ENCODE data around the gene CAMK1G. TPM values are rescaled to one million over a fixed set of nuclear protein-coding genes. Genes with fewer than 3 reads are reported as not detected.

Gene CAMK1G
- total RNA-seq, 2 donors from 2014 or later, result 0.18 to 1.6 TPM

GRCh38 chr1:209659909-209660308 is 76.4 kb downstream of the CAMK1G start:
- H3K27ac ChIP-seq, result no peak overlapping the region
- no peaks in the 10 kb centered on the region for H3K27me3 ChIP-seq (replicated peaks; ENCODE audit: insufficient read depth)
- TF ChIP-seq CTCF (IDR thresholded peaks at IDR 0.05) (no peak), POLR2AphosphoS5 (IDR thresholded peaks at IDR 0.05) (no peak), POLR2A (IDR thresholded peaks at IDR 0.05) (no peak)
- 55% methylated on average over 5 of the region's 5 CpGs for WGBS
- H3K4me1 ChIP-seq (replicated peaks), result no peaks in the 10 kb centered on the region
- intact Hi-C loops (cut with DNase I), result no loop called here
- no peaks in the 10 kb centered on the region for H3K36me3 ChIP-seq
- no peaks in the 10 kb centered on the region for H3K9me3 ChIP-seq
- H3K4me3 ChIP-seq, result no peak overlapping the region
- no peak for DNase-seq (ENCODE audit: low spot score)

- H3K9me3 ChIP-seq, result no peaks in the 10 kb centered on the region
- no peaks in the 10 kb centered on the region for H3K4me1 ChIP-seq (replicated peaks)
- no peak overlapping the region for H3K4me3 ChIP-seq
- no peaks in the 10 kb centered on the region for H3K27me3 ChIP-seq (replicated peaks; ENCODE audit: insufficient read depth)
- intact Hi-C loops (cut with DNase I), result no loop called here
- TF ChIP-seq POLR2A (IDR thresholded peaks at IDR 0.05), result no peak
- no peak for DNase-seq (ENCODE audit: low spot score)
- H3K36me3 ChIP-seq, result no peaks in the 10 kb centered on the region
- no peak overlapping the region for H3K27ac ChIP-seq
- 20% methylated on average over 1 of the region's 1 CpG for WGBS
These were observed 77.6 kb downstream of the CAMK1G start for GRCh38 chr1:209661071-209661470.

GRCh38 chr1:209662879-209663327 is 79.4 kb downstream of the CAMK1G start:
- Histone ChIP-seq H3K9me3 (no peaks in the 10 kb centered on the region), H3K27me3 (replicated peaks; ENCODE audit: insufficient read depth) (no peaks in the 10 kb centered on the region), H3K36me3 (no peaks in the 10 kb centered on the region), H3K27ac (no peak overlapping the region), H3K4me3 (no peak overlapping the region), H3K4me1 (replicated peaks) (no peaks in the 10 kb centered on the region)
- DNase-seq (ENCODE audit: low spot score), result no peak
- intact Hi-C loops (cut with DNase I), result no loop called here
- WGBS, result 86% methylated on average over 3 of the region's 3 CpGs
- TF ChIP-seq POLR2A (IDR thresholded peaks at IDR 0.05) (no peak), CTCF (IDR thresholded peaks at IDR 0.05) (no peak), POLR2AphosphoS5 (IDR thresholded peaks at IDR 0.05) (no peak)

Small RNA genes within 50 kb of the gene (microRNA-seq; reads per million reads assigned to microRNA genes)
- gene MIR4260, result not detected

Other genes starting within 250 kb of the CAMK1G start
- gene LAMB3, start 68.7 kb downstream of the CAMK1G start, total RNA-seq, result 10 to 100 TPM; 43.7 to 92.8 TPM
- 10 to 100 TPM; 13.3 to 46.4 TPM for gene G0S2, start 91.7 kb downstream of the CAMK1G start, total RNA-seq
- 10 to 100 TPM in 1 of 2 donors, 1 to 10 TPM in 1; 9.3 to 29.1 TPM for gene HSD11B1, start 121.1 kb downstream of the CAMK1G start, total RNA-seq
- gene TRAF3IP3, start 172.3 kb downstream of the CAMK1G start, total RNA-seq, result 1 to 10 TPM in 1 of 2 donors, under 1 TPM in 1; 0.73 to 1.6 TPM
- 1 to 10 TPM; 5.0 to 6.8 TPM for gene C1orf74, start 200.8 kb downstream of the CAMK1G start, total RNA-seq
- gene IRF6, start 222.4 kb downstream of the CAMK1G start, total RNA-seq, result 100 to 1,000 TPM in 1 of 2 donors, 10 to 100 TPM in 1; 59.8 to 118 TPM
- gene UTP25, start 244.3 kb downstream of the CAMK1G start, total RNA-seq, result 1 to 10 TPM; 6.0 to 8.1 TPM

Data from prostate gland (tissue), 2 donors.